ENCODE measurements around the gene HOXA2. TPM values are rescaled to one million over a fixed set of nuclear protein-coding genes. Genes with fewer than 3 reads are reported as not detected.

HOXA2 gene
- total RNA-seq, 1 donor from 2014 or later: 1.1 TPM

DNA sequence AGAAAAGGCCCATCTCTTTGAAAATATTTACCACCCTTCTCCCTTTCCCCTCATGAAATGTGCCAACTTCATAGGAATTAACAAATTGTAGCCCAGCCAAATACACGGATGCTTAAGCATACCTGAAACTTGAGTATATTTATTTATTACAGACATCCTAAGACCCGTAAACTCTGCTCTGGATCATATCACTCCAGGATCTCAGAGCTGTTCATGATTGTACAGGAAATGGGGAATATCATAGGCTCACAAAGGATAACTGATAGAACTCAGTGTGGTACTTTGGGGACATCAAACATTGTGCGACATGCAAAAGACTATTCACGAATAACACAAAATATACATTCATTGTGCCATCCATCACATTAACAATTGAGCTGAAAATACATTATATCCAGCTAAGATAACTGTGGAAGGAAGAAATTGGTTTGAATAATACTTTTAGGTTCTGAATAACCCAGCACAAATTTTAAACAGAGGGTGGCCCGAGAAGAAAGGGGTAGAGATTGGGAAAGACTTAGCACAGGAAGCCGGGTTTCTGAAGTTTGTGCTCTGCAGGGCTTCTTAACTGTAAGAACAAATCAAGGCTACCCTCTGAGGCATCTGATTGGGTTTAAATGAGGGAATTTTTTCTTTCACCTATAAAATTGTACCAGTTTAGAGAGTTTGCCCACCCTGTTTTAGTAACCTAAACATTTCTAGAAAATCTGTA lies 9.1 kb downstream of the HOXA2 start:
- DNase-seq (ENCODE audit: low spot score): no peak
- Mint-ChIP-seq H3K27me3 (ENCODE audit: unreplicated experiment) (peaks cover 36% of the 10 kb centered on the region), H3K4me3 (ENCODE audit: unreplicated experiment) (no peak overlapping the region), H3K9me3 (ENCODE audit: unreplicated experiment) (no peaks in the 10 kb centered on the region), H3K4me1 (ENCODE audit: unreplicated experiment) (peaks cover 46% of the 10 kb centered on the region), H3K36me3 (ENCODE audit: low read depth, unreplicated experiment) (no peaks in the 10 kb centered on the region), H3K27ac (ENCODE audit: unreplicated experiment) (no peak overlapping the region)
- TF ChIP-seq, protein P1, sequence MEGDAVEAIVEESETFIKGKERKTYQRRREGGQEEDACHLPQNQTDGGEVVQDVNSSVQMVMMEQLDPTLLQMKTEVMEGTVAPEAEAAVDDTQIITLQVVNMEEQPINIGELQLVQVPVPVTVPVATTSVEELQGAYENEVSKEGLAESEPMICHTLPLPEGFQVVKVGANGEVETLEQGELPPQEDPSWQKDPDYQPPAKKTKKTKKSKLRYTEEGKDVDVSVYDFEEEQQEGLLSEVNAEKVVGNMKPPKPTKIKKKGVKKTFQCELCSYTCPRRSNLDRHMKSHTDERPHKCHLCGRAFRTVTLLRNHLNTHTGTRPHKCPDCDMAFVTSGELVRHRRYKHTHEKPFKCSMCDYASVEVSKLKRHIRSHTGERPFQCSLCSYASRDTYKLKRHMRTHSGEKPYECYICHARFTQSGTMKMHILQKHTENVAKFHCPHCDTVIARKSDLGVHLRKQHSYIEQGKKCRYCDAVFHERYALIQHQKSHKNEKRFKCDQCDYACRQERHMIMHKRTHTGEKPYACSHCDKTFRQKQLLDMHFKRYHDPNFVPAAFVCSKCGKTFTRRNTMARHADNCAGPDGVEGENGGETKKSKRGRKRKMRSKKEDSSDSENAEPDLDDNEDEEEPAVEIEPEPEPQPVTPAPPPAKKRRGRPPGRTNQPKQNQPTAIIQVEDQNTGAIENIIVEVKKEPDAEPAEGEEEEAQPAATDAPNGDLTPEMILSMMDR (IDR thresholded peaks at IDR 0.05; ENCODE audit: unreplicated experiment): no peak

DNA sequence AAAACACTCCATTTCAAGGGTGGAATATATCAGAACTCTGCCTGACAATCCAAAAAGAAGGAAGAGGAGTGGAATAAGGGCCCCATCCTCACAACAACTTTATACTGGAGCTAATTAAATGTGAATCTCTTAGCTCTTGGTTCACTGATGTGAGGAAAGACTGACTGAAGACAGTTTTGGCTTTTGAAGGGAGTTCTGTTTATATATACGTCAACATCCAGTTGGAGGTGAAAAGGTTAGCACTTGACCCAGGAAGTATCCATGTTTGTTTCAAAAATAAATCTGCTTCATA lies 9.7 kb downstream of the HOXA2 start:
- no peak overlapping the region for H3K4me3 Mint-ChIP-seq (ENCODE audit: unreplicated experiment)
- peaks cover 38% of the 10 kb centered on the region for H3K27me3 Mint-ChIP-seq (ENCODE audit: unreplicated experiment)
- no peaks in the 10 kb centered on the region for H3K9me3 Mint-ChIP-seq (ENCODE audit: unreplicated experiment)
- DNase-seq (ENCODE audit: low spot score): no peak
- H3K27ac Mint-ChIP-seq (ENCODE audit: unreplicated experiment): no peak overlapping the region
- TF ChIP-seq, protein P1 (IDR thresholded peaks at IDR 0.05; ENCODE audit: unreplicated experiment): no peak
- H3K36me3 Mint-ChIP-seq (ENCODE audit: low read depth, unreplicated experiment): no peaks in the 10 kb centered on the region
- peaks cover 46% of the 10 kb centered on the region for H3K4me1 Mint-ChIP-seq (ENCODE audit: unreplicated experiment)

DNA sequence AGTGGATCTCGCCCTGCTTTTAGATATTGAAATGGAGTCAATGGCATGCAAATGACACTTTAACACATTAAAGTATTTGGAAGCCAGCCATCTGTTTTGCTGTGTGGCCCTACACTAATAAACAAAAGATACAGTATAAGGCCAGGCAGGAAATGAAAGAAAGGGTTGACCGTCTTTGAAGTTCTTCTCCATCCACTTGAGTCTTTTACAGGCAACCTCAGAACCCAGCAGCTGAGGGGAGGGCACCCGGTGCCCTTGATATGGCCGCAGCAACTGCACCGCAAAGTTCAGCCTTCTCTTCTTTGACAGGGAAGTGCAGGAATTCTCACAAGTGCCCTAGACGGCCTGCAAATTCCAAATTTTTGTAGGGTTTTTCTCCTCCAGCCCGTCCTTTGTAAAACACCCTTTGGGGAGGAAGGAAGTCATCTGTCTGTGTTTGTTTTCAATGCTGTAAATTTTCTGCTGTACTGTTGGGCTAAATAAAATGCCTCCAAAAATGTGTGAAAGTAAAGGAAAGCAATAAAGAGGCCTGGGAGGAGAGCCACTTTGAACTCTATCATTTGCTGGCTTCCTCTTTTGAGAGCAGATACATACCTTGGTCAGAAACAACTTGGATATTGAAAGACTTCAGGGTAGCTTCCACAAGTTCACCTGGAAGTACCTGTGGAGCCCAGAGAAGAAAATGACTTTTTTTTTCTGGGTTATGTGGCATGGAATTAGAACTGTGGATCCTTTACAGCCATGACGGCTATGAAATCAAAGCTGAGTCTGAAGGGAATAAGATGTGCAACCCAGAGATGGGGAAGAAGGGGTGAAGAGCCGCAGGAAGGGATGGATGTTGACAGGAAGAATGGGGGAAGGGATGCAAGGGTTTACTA lies 10.3 kb downstream of the HOXA2 start:
- H3K27me3 Mint-ChIP-seq (ENCODE audit: unreplicated experiment): peaks cover 34% of the 10 kb centered on the region
- peaks cover 47% of the 10 kb centered on the region for H3K4me1 Mint-ChIP-seq (ENCODE audit: unreplicated experiment)
- no peaks in the 10 kb centered on the region for H3K9me3 Mint-ChIP-seq (ENCODE audit: unreplicated experiment)
- H3K4me3 Mint-ChIP-seq (ENCODE audit: unreplicated experiment): no peak overlapping the region
- no peak overlapping the region for H3K27ac Mint-ChIP-seq (ENCODE audit: unreplicated experiment)
- no peaks in the 10 kb centered on the region for H3K36me3 Mint-ChIP-seq (ENCODE audit: low read depth, unreplicated experiment)
- TF ChIP-seq, protein P1 (IDR thresholded peaks at IDR 0.05; ENCODE audit: unreplicated experiment): no peak
- no peak for DNase-seq (ENCODE audit: low spot score)

DNA sequence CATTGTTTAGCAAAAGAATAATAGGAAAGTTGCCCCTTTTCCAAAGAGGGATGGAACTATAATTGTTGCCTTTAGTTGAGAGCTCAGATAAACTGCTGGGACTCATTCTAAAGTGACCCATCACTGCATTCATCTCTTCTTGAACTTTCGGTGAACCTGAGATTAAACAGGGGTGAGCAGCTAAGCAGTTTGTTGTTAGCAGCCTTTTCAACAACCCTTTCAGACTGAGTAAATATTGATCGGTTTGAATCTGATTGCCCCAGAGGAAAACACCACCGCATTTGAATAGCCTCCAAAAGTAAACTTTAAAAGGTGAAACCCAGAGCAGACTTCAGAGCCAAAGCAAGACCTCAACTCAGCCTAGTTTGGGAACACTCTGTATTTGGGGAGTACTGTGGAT lies 11.4 kb downstream of the HOXA2 start:
- peaks cover 46% of the 10 kb centered on the region for H3K4me1 Mint-ChIP-seq (ENCODE audit: unreplicated experiment)
- no peaks in the 10 kb centered on the region for H3K36me3 Mint-ChIP-seq (ENCODE audit: low read depth, unreplicated experiment)
- H3K9me3 Mint-ChIP-seq (ENCODE audit: unreplicated experiment): no peaks in the 10 kb centered on the region
- TF ChIP-seq, protein P1 (IDR thresholded peaks at IDR 0.05; ENCODE audit: unreplicated experiment): no peak
- no peak overlapping the region for H3K4me3 Mint-ChIP-seq (ENCODE audit: unreplicated experiment)
- DNase-seq (ENCODE audit: low spot score): no peak
- no peak overlapping the region for H3K27ac Mint-ChIP-seq (ENCODE audit: unreplicated experiment)
- peaks cover 33% of the 10 kb centered on the region for H3K27me3 Mint-ChIP-seq (ENCODE audit: unreplicated experiment)
